ENCODE data around the gene ASB18. TPM values are rescaled to one million over a fixed set of nuclear protein-coding genes. Genes with fewer than 3 reads are reported as not detected.

ASB18 gene
- total and polyA plus RNA-seq, 2 donors (not counting 3 experiments of a cell fraction or from before 2014, with no cell fraction given): not detected

- Histone ChIP-seq H3K36me3 (ENCODE audit: control insufficient read depth in 2 of 2, extremely low read depth in 1 of 2, insufficient read depth in 2 of 2, low read length in 2 of 2) (no peaks in the 10 kb centered on the region), H3K27me3 (ENCODE audit: control insufficient read depth in 2 of 2, insufficient read depth in 2 of 2, low read length in 2 of 2) (no peaks in the 10 kb centered on the region), H3K4me2 (ENCODE audit: insufficient read depth, low read length) (no peak overlapping the region), H3K4me1 (ENCODE audit: control insufficient read depth, extremely low read depth, insufficient read depth, low read length) (no peaks in the 10 kb centered on the region), H3K79me2 (ENCODE audit: control insufficient read depth, insufficient read depth, low read length) (no peaks in the 10 kb centered on the region), H3K9ac (replicated peaks; ENCODE audit: extremely low read depth, insufficient read depth, low read length) (no peak overlapping the region), H3K9me1 (replicated peaks; ENCODE audit: control insufficient read depth, extremely low read depth, insufficient read depth, low read length) (no peaks in the 10 kb centered on the region), H2AFZ (ENCODE audit: low read depth, low read length) (no peak overlapping the region), H3K4me3 (replicated peaks in 1 of 3; ENCODE audit: insufficient read depth in 1 of 3, low read depth in 1 of 3, low read length in 3 of 3) (no peak overlapping the region), H4K20me1 (replicated peaks; ENCODE audit: control insufficient read depth, extremely low read depth, insufficient read depth, low read length) (no peaks in the 10 kb centered on the region), H3K9me3 (replicated peaks; ENCODE audit: control insufficient read depth, insufficient read depth, low read length) (no peaks in the 10 kb centered on the region), H3K27ac (ENCODE audit: insufficient read depth, low read depth, low read length) (no peak overlapping the region)
- FAIRE-seq: no peak
- POLR2A ChIA-PET: no interaction called here
- no TSS peak for BruUV-seq (replicated peaks)
- intact Hi-C loops (cut with micrococcal nuclease): no loop called here
- no peak for DNase-seq (ENCODE audit: low read depth, low spot score)
- TF ChIP-seq, protein P1, sequence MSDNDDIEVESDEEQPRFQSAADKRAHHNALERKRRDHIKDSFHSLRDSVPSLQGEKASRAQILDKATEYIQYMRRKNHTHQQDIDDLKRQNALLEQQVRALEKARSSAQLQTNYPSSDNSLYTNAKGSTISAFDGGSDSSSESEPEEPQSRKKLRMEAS (IDR thresholded peaks at IDR 0.05; ENCODE audit: insufficient read depth, insufficient read length): no peak
- TF ChIP-seq JUN (IDR thresholded peaks at IDR 0.05; ENCODE audit: borderline replicate concordance, insufficient read depth, insufficient read length, low read depth) (no peak), POLR2A (IDR thresholded peaks at IDR 0.05; ENCODE audit: low read depth, low read length) (no peak), MYC (IDR thresholded peaks at IDR 0.05; ENCODE audit: low read depth, low read length) (no peak), FOS (IDR thresholded peaks at IDR 0.05; ENCODE audit: borderline replicate concordance, insufficient read depth, low read length) (no peak), EZH2 (IDR thresholded peaks at IDR 0.05; ENCODE audit: borderline replicate concordance, low read depth, low read length, severe bottlenecking) (no peak), POLR2AphosphoS5 (IDR thresholded peaks at IDR 0.05; ENCODE audit: insufficient read depth, low read depth, low read length) (no peak), GATA2 (IDR thresholded peaks at IDR 0.05; ENCODE audit: insufficient read depth, insufficient read length, low read depth, low read length) (no peak)
- TF ChIP-seq, protein P2, sequence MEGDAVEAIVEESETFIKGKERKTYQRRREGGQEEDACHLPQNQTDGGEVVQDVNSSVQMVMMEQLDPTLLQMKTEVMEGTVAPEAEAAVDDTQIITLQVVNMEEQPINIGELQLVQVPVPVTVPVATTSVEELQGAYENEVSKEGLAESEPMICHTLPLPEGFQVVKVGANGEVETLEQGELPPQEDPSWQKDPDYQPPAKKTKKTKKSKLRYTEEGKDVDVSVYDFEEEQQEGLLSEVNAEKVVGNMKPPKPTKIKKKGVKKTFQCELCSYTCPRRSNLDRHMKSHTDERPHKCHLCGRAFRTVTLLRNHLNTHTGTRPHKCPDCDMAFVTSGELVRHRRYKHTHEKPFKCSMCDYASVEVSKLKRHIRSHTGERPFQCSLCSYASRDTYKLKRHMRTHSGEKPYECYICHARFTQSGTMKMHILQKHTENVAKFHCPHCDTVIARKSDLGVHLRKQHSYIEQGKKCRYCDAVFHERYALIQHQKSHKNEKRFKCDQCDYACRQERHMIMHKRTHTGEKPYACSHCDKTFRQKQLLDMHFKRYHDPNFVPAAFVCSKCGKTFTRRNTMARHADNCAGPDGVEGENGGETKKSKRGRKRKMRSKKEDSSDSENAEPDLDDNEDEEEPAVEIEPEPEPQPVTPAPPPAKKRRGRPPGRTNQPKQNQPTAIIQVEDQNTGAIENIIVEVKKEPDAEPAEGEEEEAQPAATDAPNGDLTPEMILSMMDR (IDR thresholded peaks at IDR 0.05; ENCODE audit: extremely low read depth in 1 of 2, insufficient read depth in 1 of 2, low read depth in 1 of 2, low read length in 2 of 2): no peak
- dilution Hi-C loops (cut with MboI; ENCODE audit: extremely low pct_ligation_motif_present, low sequenced_read_pairs): no loop called here
- CTCF ChIA-PET: no interaction called here
Observed at GRCh38 chr2:236298924-236299475, 34.8 kb upstream of the ASB18 start.

All from endothelial cell of umbilical vein (primary cell).